Suprapubic skin (tissue), 4 donors: ENCODE measurements around the gene COPS3. TPM values are rescaled to one million over a fixed set of nuclear protein-coding genes. Genes with fewer than 3 reads are reported as not detected.

Source experiments
- DNase-seq, 2 donors: peaks; one replicate each; pipeline ENCODE4 v3.0.0-alpha.2; 2019; ENCODE audit warnings: low spot score in 2 of 2
- H3K27ac ChIP-seq: fragments of 200-600 bp; sonication (generic); one replicate; pipeline ENCODE4 v1.5.1; 2019
- H3K27me3 ChIP-seq: fragments of 200-600 bp; sonication (generic); one replicate; pipeline ENCODE4 v1.5.1; 2019
- H3K36me3 ChIP-seq: fragments of 200-600 bp; sonication (generic); one replicate; pipeline ENCODE4 v1.5.1; 2019
- H3K4me1 ChIP-seq: fragments of 200-600 bp; sonication (generic); one replicate; pipeline ENCODE4 v1.5.1; 2019
- H3K4me3 ChIP-seq: fragments of 200-600 bp; sonication (generic); one replicate; pipeline ENCODE4 v1.5.1; 2019; ENCODE audit warnings: mild to moderate bottlenecking
- H3K9me3 ChIP-seq: fragments of 200-600 bp; sonication (generic); one replicate; pipeline ENCODE4 v1.5.1; 2019
- CTCF ChIP-seq, 2 donors: fragments of 200-600 bp in 1 of 2; fragments of 450-650 bp in 1 of 2; sonication (generic) in 1 of 2; IDR thresholded peaks; one replicate each; pipeline ENCODE4 v1.5.1; 2016 to 2019; ENCODE audit warnings: antibody characterized with exemption in 2 of 2, mild to moderate bottlenecking in 1 of 2, moderate library complexity in 1 of 2
- EP300 ChIP-seq: sonication (generic); formaldehyde crosslinking; IDR thresholded peaks from one replicate; pipeline ENCODE4 v1.6.1; 2017; ENCODE audit warnings: antibody characterized with exemption
- POLR2A ChIP-seq, 2 donors: fragments of 450-650 bp; IDR thresholded peaks; one replicate each; pipeline ENCODE4 v1.6.1; 2017; ENCODE audit warnings: antibody characterized with exemption in 2 of 2, mild to moderate bottlenecking in 2 of 2, moderate library complexity in 2 of 2
- POLR2AphosphoS5 ChIP-seq, 3 donors: sonication (generic); formaldehyde crosslinking; IDR thresholded peaks; one replicate each; pipeline ENCODE4 v1.6.1; 2017; ENCODE audit warnings: antibody characterized with exemption in 3 of 3
- WGBS: methylation state at CpG from one replicate; pipeline ENCODE4 v1.1.5; 2018; 5-methylcytosine and 5-hydroxymethylcytosine counted together
- total RNA-seq, 4 donors: library from RNA; depleted of rRNA; stranded (reverse); fragments of >200 nt; gene quantifications; one replicate each; pipeline ENCODE4 v1.1.0, GENCODE V29; 2016

The COPS3 gene
- total RNA-seq = 10 to 100 TPM; 55.0 to 77.3 (median 59.4) TPM

- Histone ChIP-seq H3K36me3 (no peaks in the 10 kb centered on the region), H3K27ac (peak within 1 kb of the TSS; percentile 95), H3K9me3 (no peaks in the 10 kb centered on the region), H3K4me1 (peaks cover 43% of the 10 kb centered on the region), H3K27me3 (no peaks in the 10 kb centered on the region), H3K4me3 (peak within 1 kb of the TSS; percentile 68)
- WGBS = 0% methylated on average over 17 of the region's 80 CpGs
- peak; percentile 98 to 99 for DNase-seq
- no peak for TF ChIP-seq CTCF (IDR thresholded peaks at IDR 0.05)
- no peak for TF ChIP-seq EP300
- TF ChIP-seq POLR2A (IDR thresholded peaks at IDR 0.05) = peak in 1 of 2 donors; percentile 71
- peak; percentile 47 to 89 (median 50) for TF ChIP-seq POLR2AphosphoS5 (IDR thresholded peaks at IDR 0.05)
Observed at GRCh38 chr17:17280613-17281549, at the start of gene COPS3. Gene COPS3, minus strand, starts transcription at chr17:17281246. Its CDS starts 60 bp downstream, at chr17:17281186.

- peaks cover 3% of the 10 kb centered on the region for H3K36me3 ChIP-seq
- DNase-seq = peak in 1 of 2 donors; percentile 33
- H3K9me3 ChIP-seq = no peaks in the 10 kb centered on the region
- no peaks in the 10 kb centered on the region for H3K27me3 ChIP-seq
- TF ChIP-seq EP300 (no peak), CTCF (IDR thresholded peaks at IDR 0.05) (no peak), POLR2A (IDR thresholded peaks at IDR 0.05) (no peak), POLR2AphosphoS5 (IDR thresholded peaks at IDR 0.05) (no peak)
- WGBS = 82% methylated on average over 8 of the region's 8 CpGs
- no peak overlapping the region for H3K27ac ChIP-seq
- H3K4me3 ChIP-seq = no peak overlapping the region
- no peaks in the 10 kb centered on the region for H3K4me1 ChIP-seq
Observed at GRCh38 chr17:17328251-17328650, 47.2 kb upstream of the COPS3 start.

GRCh38 chr17:17326275-17326875 lies 45.3 kb upstream of the COPS3 start:
- no peak overlapping the region for H3K27ac ChIP-seq
- no peaks in the 10 kb centered on the region for H3K4me1 ChIP-seq
- H3K27me3 ChIP-seq = no peaks in the 10 kb centered on the region
- peak in 1 of 2 donors; percentile 21 for DNase-seq
- H3K9me3 ChIP-seq = no peaks in the 10 kb centered on the region
- no peak overlapping the region for H3K4me3 ChIP-seq
- TF ChIP-seq EP300 (no peak), POLR2A (IDR thresholded peaks at IDR 0.05) (no peak), CTCF (IDR thresholded peaks at IDR 0.05) (no peak), POLR2AphosphoS5 (IDR thresholded peaks at IDR 0.05) (no peak)
- WGBS = 91% methylated on average over 12 of the region's 13 CpGs
- peaks cover 3% of the 10 kb centered on the region for H3K36me3 ChIP-seq

GRCh38 chr17:17325816-17326215 lies 44.8 kb upstream of the COPS3 start:
- H3K4me3 ChIP-seq = no peak overlapping the region
- no peak for TF ChIP-seq POLR2AphosphoS5 (IDR thresholded peaks at IDR 0.05)
- TF ChIP-seq EP300 = no peak
- TF ChIP-seq CTCF (IDR thresholded peaks at IDR 0.05) = no peak
- TF ChIP-seq POLR2A (IDR thresholded peaks at IDR 0.05) = no peak
- no peak overlapping the region for H3K27ac ChIP-seq
- peaks cover 3% of the 10 kb centered on the region for H3K36me3 ChIP-seq
- H3K9me3 ChIP-seq = no peaks in the 10 kb centered on the region
- 93% methylated on average over 9 of the region's 9 CpGs for WGBS
- no peaks in the 10 kb centered on the region for H3K4me1 ChIP-seq
- H3K27me3 ChIP-seq = no peaks in the 10 kb centered on the region
- DNase-seq = peak in 1 of 2 donors; percentile 18

GRCh38 chr17:17325228-17325627 lies 44.2 kb upstream of the COPS3 start:
- Histone ChIP-seq H3K4me1 (no peaks in the 10 kb centered on the region), H3K27me3 (no peaks in the 10 kb centered on the region), H3K27ac (no peak overlapping the region), H3K4me3 (no peak overlapping the region), H3K9me3 (no peaks in the 10 kb centered on the region), H3K36me3 (peaks cover 3% of the 10 kb centered on the region)
- WGBS = 88% methylated on average over 10 of the region's 10 CpGs
- peak; percentile 45 to 58 for DNase-seq
- no peak for TF ChIP-seq POLR2A (IDR thresholded peaks at IDR 0.05)
- TF ChIP-seq CTCF (IDR thresholded peaks at IDR 0.05) = no peak
- no peak for TF ChIP-seq EP300
- TF ChIP-seq POLR2AphosphoS5 (IDR thresholded peaks at IDR 0.05) = no peak
